Endothelial cell of umbilical vein (primary cell): ENCODE data around the gene LLCFC1. TPM values are rescaled to one million over a fixed set of nuclear protein-coding genes. Genes with fewer than 3 reads are reported as not detected.

Experiments
- BruUV-seq: library from RNA; stranded (reverse); fragments of 400-500 nt; replicated peaks from 2 replicates; lab custom pipeline; 2021; lab: Mats Ljungman, UMichigan
- CTCF ChIA-PET: fragments of 300-600, 350-600 bp; sonication (Branson Sonifier 250); formaldehyde crosslinking; loops from one replicate; lab custom pipeline; 2021; ENCODE audit warnings: antibody characterized with exemption, inconsistent platforms; lab: Charles Lee
- POLR2A ChIA-PET: fragments of 300-600, 350-600 bp; sonication (Branson Sonifier 250); formaldehyde crosslinking; loops from one replicate; lab custom pipeline; 2021; ENCODE audit warnings: antibody characterized with exemption, inconsistent platforms; lab: Charles Lee
- DNase-seq: peaks from one replicate; pipeline ENCODE4 v3.0.0-alpha.2; 2011; ENCODE audit warnings: low read depth, low spot score
- FAIRE-seq: peaks from 2 replicates; lab custom pipeline; 2011; peaks lifted over from hg19 to GRCh38; lab: Jason Lieb, UNC
- H2AFZ ChIP-seq: 2 replicates; pipeline ENCODE4 v1.6.0; 2012; ENCODE audit warnings: low read depth, low read length, control low read depth, inconsistent platforms
- H3K27ac ChIP-seq: 2 replicates; pipeline ENCODE4 v1.5.1; 2011; ENCODE audit warnings: low read depth, mild to moderate bottlenecking, control low read depth, low read length, moderate library complexity; ENCODE audit not compliant: insufficient read depth
- H3K27me3 ChIP-seq, 2 experiments: 2 replicates each; pipeline versions ENCODE4 v1.6.0 to v1.6.1; 2011; ENCODE audit warnings: low read length in 2 of 2, mixed read lengths in 1 of 2; ENCODE audit not compliant: control insufficient read depth in 2 of 2, insufficient read depth in 2 of 2
- H3K36me3 ChIP-seq, 2 experiments: 2 replicates in 1 of 2; 3 replicates in 1 of 2; pipeline ENCODE4 v1.5.1; 2011; ENCODE audit warnings: low read length in 2 of 2, mild to moderate bottlenecking in 1 of 2, moderate library complexity in 1 of 2; ENCODE audit not compliant: control insufficient read depth in 2 of 2, insufficient read depth in 2 of 2; ENCODE audit errors: extremely low read depth in 1 of 2
- H3K4me1 ChIP-seq: 3 replicates; pipeline ENCODE4 v1.5.1; 2011; ENCODE audit warnings: mild to moderate bottlenecking, low read length; ENCODE audit not compliant: control insufficient read depth, insufficient read depth; ENCODE audit errors: extremely low read depth
- H3K4me2 ChIP-seq: 2 replicates; pipeline ENCODE4 v1.6.1; 2011; ENCODE audit warnings: low read length, control low read depth, mixed read lengths; ENCODE audit not compliant: insufficient read depth
- H3K4me3 ChIP-seq, 3 experiments: fragments of 200-600 bp in 1 of 3; sonication (generic), shearing (Covaris generic) in 1 of 3; replicated peaks in 1 of 3; 2 replicates each; pipeline ENCODE4 v1.5.1; 2011 to 2016; ENCODE audit warnings: control low read depth in 3 of 3, low read length in 3 of 3, mild to moderate bottlenecking in 2 of 3, inconsistent platforms in 1 of 3, low read depth in 1 of 3, moderate library complexity in 1 of 3; ENCODE audit not compliant: insufficient read depth in 1 of 3
- H3K79me2 ChIP-seq: 2 replicates; pipeline ENCODE4 v1.6.0; 2012; ENCODE audit warnings: low read length, inconsistent platforms; ENCODE audit not compliant: control insufficient read depth, insufficient read depth
- H3K9ac ChIP-seq: replicated peaks from 2 replicates; pipeline ENCODE3; 2011; ENCODE audit warnings: low read length, control low read depth; ENCODE audit not compliant: insufficient read depth; ENCODE audit errors: extremely low read depth
- H3K9me1 ChIP-seq: replicated peaks from 3 replicates; pipeline ENCODE4 v1.6.0; 2011; ENCODE audit warnings: mild to moderate bottlenecking, low read length; ENCODE audit not compliant: control insufficient read depth, insufficient read depth; ENCODE audit errors: extremely low read depth
- H3K9me3 ChIP-seq: replicated peaks from 2 replicates; pipeline ENCODE4 v1.5.1; 2012; ENCODE audit warnings: low read length, inconsistent platforms; ENCODE audit not compliant: control insufficient read depth, insufficient read depth
- H4K20me1 ChIP-seq: replicated peaks from 2 replicates; pipeline ENCODE3; 2011; ENCODE audit warnings: mild to moderate bottlenecking, low read length; ENCODE audit not compliant: control insufficient read depth, insufficient read depth; ENCODE audit errors: extremely low read depth
- CTCF ChIP-seq, 2 donors: IDR thresholded peaks; 1 replicate in 1 of 2; 2 replicates in 1 of 2; pipeline ENCODE4 v1.5.1; 2011; ENCODE audit warnings: low read length in 2 of 2, mild to moderate bottlenecking in 2 of 2, moderate library complexity in 2 of 2, control low read depth in 1 of 2, inconsistent platforms in 1 of 2, low read depth in 1 of 2; ENCODE audit not compliant: insufficient read depth in 1 of 2; ENCODE audit errors: extremely low read depth in 1 of 2
- EZH2 ChIP-seq: IDR thresholded peaks from 2 replicates; pipeline ENCODE4 v1.6.1; 2012; ENCODE audit warnings: borderline replicate concordance, low read depth, mild to moderate bottlenecking, moderate library complexity, low read length, inconsistent platforms; ENCODE audit not compliant: severe bottlenecking
- FOS ChIP-seq: IDR thresholded peaks from 2 replicates; pipeline ENCODE4 v1.6.1; 2011; ENCODE audit warnings: mild to moderate bottlenecking, low read length, moderate library complexity, borderline replicate concordance; ENCODE audit not compliant: insufficient read depth
- GATA2 ChIP-seq: IDR thresholded peaks from 2 replicates; pipeline ENCODE4 v1.7.0; 2011; ENCODE audit warnings: low read depth, mild to moderate bottlenecking, moderate library complexity, mixed read lengths, low read length; ENCODE audit not compliant: insufficient read length, insufficient read depth
- JUN ChIP-seq: IDR thresholded peaks from 2 replicates; pipeline ENCODE4 v1.6.1; 2011; ENCODE audit warnings: borderline replicate concordance, low read depth; ENCODE audit not compliant: insufficient read length, insufficient read depth
- MAX ChIP-seq: IDR thresholded peaks from 2 replicates; pipeline ENCODE4 v1.6.1; 2011; ENCODE audit not compliant: insufficient read depth, insufficient read length
- MYC ChIP-seq: IDR thresholded peaks from one replicate; pipeline ENCODE4 v1.6.1; 2011; ENCODE audit warnings: mild to moderate bottlenecking, low read depth, low read length
- POLR2A ChIP-seq: IDR thresholded peaks from 2 replicates; pipeline ENCODE4 v1.6.1; 2012; ENCODE audit warnings: low read depth, mild to moderate bottlenecking, control low read depth, low read length
- POLR2AphosphoS5 ChIP-seq: IDR thresholded peaks from 2 replicates; pipeline ENCODE4 v1.6.1; 2012; ENCODE audit warnings: low read depth, mild to moderate bottlenecking, control low read depth, low read length, moderate library complexity; ENCODE audit not compliant: insufficient read depth
- dilution Hi-C: fragments of 300-500 bp; cut with MboI; formaldehyde crosslinking; loops from one replicate; pipeline ENCODE4 v1.15.0; 2019; ENCODE audit warnings: low sequenced_read_pairs; ENCODE audit not compliant: extremely low pct_ligation_motif_present
- intact Hi-C: fragments of 100-400 bp; cut with micrococcal nuclease; formaldehyde crosslinking; loops from one replicate; pipeline ENCODE4 v1.10.0; 2022
- polyA plus RNA-seq, 4 experiments: library from polyadenylated mRNA; depleted of rRNA in 3 of 4; stranded (reverse) in 3 of 4; unstranded in 1 of 4; fragments of >200 nt; gene quantifications; 2 replicates each; pipeline versions ENCODE4 v1.2.1 to v1.2.3, GENCODE V29; 2011 to 2012; ENCODE audit warnings: missing spikeins in 1 of 4
- total RNA-seq: library from RNA; stranded (reverse); gene quantifications from 2 replicates; pipeline ENCODE4 v1.2.3, GENCODE V29; 2021

Gene LLCFC1
- total and polyA plus RNA-seq, 2 donors (not counting 3 experiments of a cell fraction or from before 2014, with no cell fraction given): not detected

- Histone ChIP-seq H3K4me2 (no peak overlapping the region), H3K4me1 (no peaks in the 10 kb centered on the region), H3K4me3 (no peak overlapping the region), H4K20me1 (no peaks in the 10 kb centered on the region), H3K79me2 (no peaks in the 10 kb centered on the region), H3K9ac (no peak overlapping the region), H2AFZ (no peak overlapping the region), H3K9me3 (no peaks in the 10 kb centered on the region), H3K27ac (no peak overlapping the region), H3K9me1 (no peaks in the 10 kb centered on the region), H3K27me3 (no peaks in the 10 kb centered on the region), H3K36me3 (no peaks in the 10 kb centered on the region)
- dilution Hi-C loops (no loop called here), intact Hi-C loops (no loop called here)
- POLR2A ChIA-PET: no interaction called here
- FAIRE-seq (no peak), DNase-seq (no peak)
- CTCF ChIA-PET: no interaction called here
- no peak for TF ChIP-seq CTCF (IDR thresholded peaks at IDR 0.05; ENCODE audit: extremely low read depth in 1 of 2, insufficient read depth in 1 of 2, low read depth in 1 of 2, low read length in 2 of 2)
- TF ChIP-seq MYC: no peak
- no peak for TF ChIP-seq MAX
- no peak for TF ChIP-seq POLR2A
- no peak for TF ChIP-seq POLR2AphosphoS5
- no peak for TF ChIP-seq GATA2
- no peak for TF ChIP-seq FOS
- TF ChIP-seq EZH2: no peak
- TF ChIP-seq JUN: no peak
- BruUV-seq: no TSS peak
Measured at GRCh38 chr7:142962991-142963390, 23.7 kb downstream of the LLCFC1 start.
